ENCODE data around the gene PRRT3.
A peak's percentile ranks its signal among the peaks of the same experiment; 100 is the strongest.

PRRT3 gene

GRCh38 chr3:9930804-9931418, 21.3 kb downstream of the PRRT3 start:
- ATAC-seq (replicated peaks; ENCODE audit: extremely low read depth, poor library complexity, severe bottlenecking): no peak
- no peaks in the 10 kb centered on the region for H3K9me3 Mint-ChIP-seq
- H3K4me3 Mint-ChIP-seq: peak overlapping the region; percentile 16
- no peaks in the 10 kb centered on the region for H3K27me3 Mint-ChIP-seq
- H3K4me1 Mint-ChIP-seq: peaks cover 38% of the 10 kb centered on the region
- no peak for DNase-seq (ENCODE audit: low spot score in 2 of 2)
- peak overlapping the region; percentile 22 for H3K27ac Mint-ChIP-seq (ENCODE audit: low read depth)
- peaks cover 17% of the 10 kb centered on the region for H3K36me3 Mint-ChIP-seq (ENCODE audit: insufficient read depth)

GRCh38 chr3:9928158-9928557, 24.1 kb downstream of the PRRT3 start:
- peaks cover 6% of the 10 kb centered on the region for H3K36me3 Mint-ChIP-seq (ENCODE audit: insufficient read depth)
- ATAC-seq (replicated peaks; ENCODE audit: extremely low read depth, poor library complexity, severe bottlenecking): no peak
- DNase-seq (ENCODE audit: low spot score in 2 of 2): no peak
- peaks cover 18% of the 10 kb centered on the region for H3K27me3 Mint-ChIP-seq
- no peak overlapping the region for H3K4me3 Mint-ChIP-seq
- H3K27ac Mint-ChIP-seq (ENCODE audit: low read depth): no peak overlapping the region
- peaks cover 10% of the 10 kb centered on the region for H3K4me1 Mint-ChIP-seq
- no peaks in the 10 kb centered on the region for H3K9me3 Mint-ChIP-seq

- H3K27me3 Mint-ChIP-seq: peaks cover 15% of the 10 kb centered on the region
- H3K4me1 Mint-ChIP-seq: no peaks in the 10 kb centered on the region
- H3K9me3 Mint-ChIP-seq: no peaks in the 10 kb centered on the region
- peaks cover 2% of the 10 kb centered on the region for H3K36me3 Mint-ChIP-seq (ENCODE audit: insufficient read depth)
- H3K27ac Mint-ChIP-seq (ENCODE audit: low read depth): no peak overlapping the region
- no peak overlapping the region for H3K4me3 Mint-ChIP-seq
- no peak for DNase-seq (ENCODE audit: low spot score in 2 of 2)
- no peak for ATAC-seq (replicated peaks; ENCODE audit: extremely low read depth, poor library complexity, severe bottlenecking)
These were observed 33.8 kb downstream of the PRRT3 start for GRCh38 chr3:9918261-9919038.

GRCh38 chr3:9917820-9918219, 34.4 kb downstream of the PRRT3 start:
- no peak for DNase-seq (ENCODE audit: low spot score in 2 of 2)
- Mint-ChIP-seq H3K4me3 (no peak overlapping the region), H3K36me3 (ENCODE audit: insufficient read depth) (peaks cover 2% of the 10 kb centered on the region), H3K27ac (ENCODE audit: low read depth) (no peak overlapping the region), H3K27me3 (peaks cover 9% of the 10 kb centered on the region), H3K9me3 (no peaks in the 10 kb centered on the region), H3K4me1 (no peaks in the 10 kb centered on the region)
- no peak for ATAC-seq (replicated peaks; ENCODE audit: extremely low read depth, poor library complexity, severe bottlenecking)

- H3K4me1 Mint-ChIP-seq: peaks cover 5% of the 10 kb centered on the region
- ATAC-seq (replicated peaks; ENCODE audit: extremely low read depth, poor library complexity, severe bottlenecking) (no peak), DNase-seq (ENCODE audit: low spot score in 2 of 2) (no peak)
- no peak within 1 kb of the TSS for H3K27ac Mint-ChIP-seq (ENCODE audit: low read depth)
- peaks cover 2% of the 10 kb centered on the region for H3K36me3 Mint-ChIP-seq (ENCODE audit: insufficient read depth)
- H3K9me3 Mint-ChIP-seq: no peaks in the 10 kb centered on the region
- peak within 1 kb of the TSS; percentile 66 for H3K4me3 Mint-ChIP-seq
- peaks cover 8% of the 10 kb centered on the region for H3K27me3 Mint-ChIP-seq
These were observed 35.2 kb downstream of the PRRT3 start, which contains the start of gene IL17RC for GRCh38 chr3:9916734-9917680. IL17RC (plus strand) TSS chr3:9917098; CDS start chr3:9917316, 218 bp downstream.

- DNase-seq (ENCODE audit: low spot score in 2 of 2) (no peak), ATAC-seq (replicated peaks; ENCODE audit: extremely low read depth, poor library complexity, severe bottlenecking) (no peak)
- peaks cover 6% of the 10 kb centered on the region for H3K4me1 Mint-ChIP-seq
- no peak overlapping the region for H3K27ac Mint-ChIP-seq (ENCODE audit: low read depth)
- no peaks in the 10 kb centered on the region for H3K9me3 Mint-ChIP-seq
- peaks cover 9% of the 10 kb centered on the region for H3K27me3 Mint-ChIP-seq
- H3K4me3 Mint-ChIP-seq: peak overlapping the region; percentile 66
- H3K36me3 Mint-ChIP-seq (ENCODE audit: insufficient read depth): peaks cover 2% of the 10 kb centered on the region
These were observed 35.9 kb downstream of the PRRT3 start for GRCh38 chr3:9916346-9916733.

- Mint-ChIP-seq H3K9me3 (no peaks in the 10 kb centered on the region), H3K27me3 (peaks cover 9% of the 10 kb centered on the region), H3K4me1 (peaks cover 6% of the 10 kb centered on the region), H3K4me3 (peak overlapping the region; percentile 66), H3K27ac (ENCODE audit: low read depth) (no peak overlapping the region), H3K36me3 (ENCODE audit: insufficient read depth) (peaks cover 2% of the 10 kb centered on the region)
- DNase-seq (ENCODE audit: low spot score in 2 of 2): no peak
- ATAC-seq (replicated peaks; ENCODE audit: extremely low read depth, poor library complexity, severe bottlenecking): peak; percentile 21
These were observed 36.7 kb downstream of the PRRT3 start for GRCh38 chr3:9915254-9916141.

GRCh38 chr3:9914559-9915253, 37.5 kb downstream of the PRRT3 start:
- no peak for DNase-seq (ENCODE audit: low spot score in 2 of 2)
- peak; percentile 42 for ATAC-seq (replicated peaks; ENCODE audit: extremely low read depth, poor library complexity, severe bottlenecking)
- Mint-ChIP-seq H3K36me3 (ENCODE audit: insufficient read depth) (peaks cover 2% of the 10 kb centered on the region), H3K4me1 (peaks cover 6% of the 10 kb centered on the region), H3K27ac (ENCODE audit: low read depth) (no peak overlapping the region), H3K4me3 (peak overlapping the region; percentile 55), H3K27me3 (peaks cover 9% of the 10 kb centered on the region), H3K9me3 (no peaks in the 10 kb centered on the region)

- DNase-seq (ENCODE audit: low spot score in 2 of 2): no peak
- Mint-ChIP-seq H3K27ac (ENCODE audit: low read depth) (no peak overlapping the region), H3K4me1 (peaks cover 6% of the 10 kb centered on the region), H3K36me3 (ENCODE audit: insufficient read depth) (peaks cover 2% of the 10 kb centered on the region), H3K9me3 (no peaks in the 10 kb centered on the region), H3K27me3 (peaks cover 9% of the 10 kb centered on the region), H3K4me3 (no peak overlapping the region)
- ATAC-seq (replicated peaks; ENCODE audit: extremely low read depth, poor library complexity, severe bottlenecking): no peak
These were observed 38.2 kb downstream of the PRRT3 start for GRCh38 chr3:9914011-9914410.

- Mint-ChIP-seq H3K4me3 (no peak overlapping the region), H3K36me3 (ENCODE audit: insufficient read depth) (peaks cover 2% of the 10 kb centered on the region), H3K27me3 (peaks cover 9% of the 10 kb centered on the region), H3K27ac (ENCODE audit: low read depth) (no peak overlapping the region), H3K9me3 (no peaks in the 10 kb centered on the region), H3K4me1 (peaks cover 6% of the 10 kb centered on the region)
- no peak for ATAC-seq (replicated peaks; ENCODE audit: extremely low read depth, poor library complexity, severe bottlenecking)
- DNase-seq (ENCODE audit: low spot score in 2 of 2): no peak
These were observed 38.6 kb downstream of the PRRT3 start for GRCh38 chr3:9913601-9914000.

GRCh38 chr3:9912294-9912935, 39.8 kb downstream of the PRRT3 start:
- Mint-ChIP-seq H3K27me3 (peaks cover 9% of the 10 kb centered on the region), H3K9me3 (no peaks in the 10 kb centered on the region), H3K27ac (ENCODE audit: low read depth) (peak overlapping the region; percentile 19), H3K4me1 (peaks cover 6% of the 10 kb centered on the region), H3K4me3 (no peak overlapping the region), H3K36me3 (ENCODE audit: insufficient read depth) (peaks cover 2% of the 10 kb centered on the region)
- DNase-seq (ENCODE audit: low spot score in 2 of 2): no peak
- peak; percentile 40 for ATAC-seq (replicated peaks; ENCODE audit: extremely low read depth, poor library complexity, severe bottlenecking)
